Raji (cell line): Measurements from ENCODE around the gene TRIM22.

Source experiments
- POLR2A ChIP-seq: IDR thresholded peaks from 2 replicates; pipeline ENCODE4 v1.6.1; 2011; ENCODE audit warnings: low read depth, low read length, control low read depth; ENCODE audit not compliant: insufficient read depth

Gene TRIM22

DNA sequence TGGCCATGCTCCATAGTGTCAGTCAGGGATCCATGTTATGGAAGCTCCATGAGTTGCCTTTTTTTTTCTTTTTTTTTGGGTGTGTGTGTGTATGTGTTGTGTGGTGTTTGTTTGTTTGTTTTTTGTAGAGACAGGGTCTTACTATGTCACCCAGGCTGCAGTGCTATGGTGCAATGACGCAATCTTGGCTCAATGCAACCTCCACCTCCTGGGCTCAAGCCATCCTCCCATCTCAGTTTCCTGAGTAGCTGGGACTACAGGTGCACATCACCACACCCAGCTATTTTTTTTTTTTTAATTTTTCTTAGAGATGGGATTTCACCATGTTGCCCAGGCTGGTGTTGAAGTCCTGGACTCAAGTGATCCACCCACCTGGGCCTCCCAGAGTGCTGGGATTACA lies 1.1 kb upstream of the TRIM22 start:
- no peak for TF ChIP-seq POLR2A

DNA sequence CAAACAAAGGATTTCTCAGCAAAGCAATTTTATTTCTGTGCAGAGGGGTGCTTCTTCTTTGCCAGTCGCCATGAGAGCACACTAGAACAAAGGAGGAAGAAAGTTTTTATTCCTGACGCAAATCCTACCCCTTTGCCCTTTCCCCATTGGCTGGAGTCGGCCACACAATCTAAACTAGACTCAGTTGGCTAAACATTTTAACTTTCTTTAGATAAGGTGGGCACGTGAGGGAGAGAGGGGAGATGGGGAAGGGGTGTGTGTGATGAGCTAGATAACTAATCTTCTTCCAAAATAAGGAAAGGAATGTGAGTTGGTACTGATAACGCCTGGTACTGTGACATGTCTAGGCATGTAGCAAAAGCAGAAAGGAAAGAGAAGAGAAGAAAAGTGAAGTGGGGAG lies 626 bp downstream of the TRIM22 start:
- TF ChIP-seq POLR2A = no peak

DNA sequence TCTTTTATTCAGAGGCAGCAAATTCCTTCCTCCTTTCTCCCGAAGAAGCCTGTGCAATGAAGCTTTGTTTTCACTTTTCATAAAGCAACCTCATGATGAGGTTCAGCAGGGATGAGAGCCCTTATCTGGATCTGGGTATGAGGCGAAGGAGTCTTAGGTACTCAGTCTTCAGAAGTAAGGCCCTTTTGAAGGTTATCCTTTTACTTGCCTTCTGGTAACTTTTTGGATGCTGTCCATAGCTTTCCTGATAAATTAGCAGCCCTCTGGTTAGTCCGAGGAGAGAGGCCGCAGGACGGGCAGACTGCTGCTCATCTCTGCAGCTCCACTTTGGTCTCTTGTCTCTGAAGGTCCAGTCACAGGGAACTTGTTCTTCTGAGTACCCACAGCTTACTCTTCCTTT lies 1.1 kb downstream of the TRIM22 start:
- TF ChIP-seq POLR2A = no peak

DNA sequence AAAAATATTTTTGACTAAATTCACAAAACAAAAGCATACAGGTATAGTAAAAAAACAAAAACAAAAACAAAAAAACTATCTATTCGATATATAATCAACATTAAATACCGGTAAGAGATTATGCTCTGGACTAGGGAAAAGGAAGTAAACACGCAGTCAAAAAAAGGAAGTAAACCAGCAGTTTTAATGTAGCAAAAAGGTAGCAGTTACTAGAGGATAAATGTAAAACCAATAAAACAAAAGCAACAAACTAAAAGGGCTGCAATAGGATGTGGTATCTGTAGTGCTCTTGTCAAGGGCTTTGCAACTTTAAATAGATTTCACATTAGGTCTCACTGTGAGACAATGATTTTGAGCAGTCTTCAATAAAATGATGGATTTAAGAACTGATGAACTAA lies 2.4 kb downstream of the TRIM22 start:
- TF ChIP-seq POLR2A = no peak

DNA sequence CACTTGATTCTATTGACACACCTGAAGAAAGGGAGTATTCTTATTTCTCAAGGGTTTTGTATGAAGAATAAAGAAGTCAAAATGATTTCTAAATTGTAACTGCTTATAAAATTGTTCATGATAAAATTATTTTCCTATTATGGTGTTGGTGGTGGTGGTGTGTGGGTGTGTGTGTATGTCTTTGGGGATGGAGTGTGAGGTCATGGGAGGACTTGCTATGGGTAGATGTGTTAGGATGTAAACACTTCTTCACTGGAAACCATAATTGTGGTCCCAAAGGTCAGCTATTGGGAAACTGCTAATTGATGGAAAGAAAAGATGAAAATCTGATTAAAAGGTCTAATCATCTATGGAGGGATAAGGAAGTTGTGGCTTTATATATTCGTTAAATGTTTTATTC lies 5.1 kb downstream of the TRIM22 start:
- TF ChIP-seq POLR2A = no peak

DNA sequence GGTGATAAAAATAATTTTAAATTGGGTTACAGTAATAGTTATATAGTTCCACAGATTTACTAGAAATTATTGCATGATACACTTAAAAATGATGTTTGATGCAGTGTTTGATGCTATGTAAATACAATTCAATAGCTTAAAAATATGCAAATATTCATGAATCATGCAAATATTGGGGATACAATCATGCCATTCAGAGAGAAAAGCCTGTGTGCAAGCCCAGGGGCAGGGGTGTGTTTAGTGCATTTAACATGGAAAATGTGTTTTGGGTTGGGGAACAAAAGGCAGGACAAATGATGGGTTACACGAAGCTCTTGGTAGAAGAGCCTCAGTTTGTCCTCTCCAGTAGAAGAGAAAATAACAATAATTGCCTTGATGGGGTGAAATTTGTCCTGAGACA lies 6.0 kb downstream of the TRIM22 start:
- no peak for TF ChIP-seq POLR2A

DNA sequence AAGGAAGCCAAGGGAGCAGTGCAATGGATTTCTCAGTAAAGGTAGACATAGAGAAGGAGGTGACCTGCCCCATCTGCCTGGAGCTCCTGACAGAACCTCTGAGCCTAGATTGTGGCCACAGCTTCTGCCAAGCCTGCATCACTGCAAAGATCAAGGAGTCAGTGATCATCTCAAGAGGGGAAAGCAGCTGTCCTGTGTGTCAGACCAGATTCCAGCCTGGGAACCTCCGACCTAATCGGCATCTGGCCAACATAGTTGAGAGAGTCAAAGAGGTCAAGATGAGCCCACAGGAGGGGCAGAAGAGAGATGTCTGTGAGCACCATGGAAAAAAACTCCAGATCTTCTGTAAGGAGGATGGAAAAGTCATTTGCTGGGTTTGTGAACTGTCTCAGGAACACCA lies 6.6 kb downstream of the TRIM22 start:
- TF ChIP-seq POLR2A = no peak

DNA sequence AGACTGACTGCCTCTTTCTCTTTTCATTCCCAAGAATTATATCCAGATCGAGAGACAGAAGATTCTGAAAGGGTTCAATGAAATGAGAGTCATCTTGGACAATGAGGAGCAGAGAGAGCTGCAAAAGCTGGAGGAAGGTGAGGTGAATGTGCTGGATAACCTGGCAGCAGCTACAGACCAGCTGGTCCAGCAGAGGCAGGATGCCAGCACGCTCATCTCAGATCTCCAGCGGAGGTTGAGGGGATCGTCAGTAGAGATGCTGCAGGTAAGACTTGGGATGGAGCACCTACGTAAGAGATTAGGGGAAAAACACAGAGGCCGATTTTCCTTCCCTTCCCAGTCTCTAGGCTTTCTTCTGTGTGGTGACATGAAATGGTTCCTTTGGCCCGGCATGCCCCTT lies 8.7 kb downstream of the TRIM22 start:
- no peak for TF ChIP-seq POLR2A

DNA sequence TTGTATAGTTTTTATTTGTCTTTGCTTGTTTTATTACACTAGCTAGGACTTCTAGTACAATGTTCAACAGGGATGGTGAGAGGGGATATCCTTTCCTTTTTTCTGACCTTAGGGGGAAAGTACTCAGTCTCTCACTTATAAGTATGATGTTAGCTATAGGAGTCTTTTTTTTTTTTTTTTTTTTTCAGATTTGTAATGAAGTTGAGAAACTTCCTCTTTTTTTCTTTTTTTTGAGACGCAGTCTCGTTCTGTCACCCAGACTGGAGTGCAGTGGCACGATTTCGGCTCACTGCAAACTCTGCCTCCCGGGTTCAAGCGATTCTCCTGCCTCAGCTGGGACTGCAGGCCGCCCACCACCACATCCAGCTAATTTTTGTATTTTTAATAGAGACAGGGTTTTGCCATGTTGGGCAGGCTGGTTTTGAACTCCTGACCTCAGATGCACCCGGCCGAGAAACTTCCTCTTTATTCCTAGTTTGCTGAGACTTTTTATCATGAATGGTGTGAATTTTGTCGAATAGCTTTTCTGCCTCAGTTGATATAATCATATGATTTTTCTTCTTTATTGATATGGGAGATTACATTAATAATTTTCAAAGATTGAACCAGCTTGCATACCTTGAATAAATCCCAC lies 10.9 kb downstream of the TRIM22 start:
- no peak for TF ChIP-seq POLR2A

DNA sequence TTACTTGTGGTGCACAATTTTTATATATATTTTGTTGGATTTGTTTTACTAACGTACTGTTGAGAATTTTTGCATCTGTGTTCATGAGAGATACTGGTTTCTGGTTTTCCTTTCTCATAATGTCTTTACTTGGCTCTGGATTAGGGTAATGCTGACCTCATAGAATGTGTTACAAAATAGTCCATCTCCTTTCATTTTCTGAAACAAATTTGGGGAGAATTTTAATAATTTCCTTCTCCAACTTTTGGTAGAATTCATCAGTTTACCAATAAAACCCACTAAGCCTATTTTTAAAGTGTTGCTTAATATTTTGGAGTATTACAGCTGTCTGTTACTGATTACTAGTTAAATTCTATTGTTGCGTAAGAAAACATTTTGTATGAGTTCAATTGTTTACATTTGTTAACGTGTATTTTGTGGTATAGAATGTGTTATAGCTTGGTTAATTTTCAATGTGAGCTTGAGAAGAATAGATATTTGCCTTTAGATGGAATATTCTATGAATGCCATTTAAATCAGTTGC lies 11.5 kb downstream of the TRIM22 start:
- TF ChIP-seq POLR2A = no peak

DNA sequence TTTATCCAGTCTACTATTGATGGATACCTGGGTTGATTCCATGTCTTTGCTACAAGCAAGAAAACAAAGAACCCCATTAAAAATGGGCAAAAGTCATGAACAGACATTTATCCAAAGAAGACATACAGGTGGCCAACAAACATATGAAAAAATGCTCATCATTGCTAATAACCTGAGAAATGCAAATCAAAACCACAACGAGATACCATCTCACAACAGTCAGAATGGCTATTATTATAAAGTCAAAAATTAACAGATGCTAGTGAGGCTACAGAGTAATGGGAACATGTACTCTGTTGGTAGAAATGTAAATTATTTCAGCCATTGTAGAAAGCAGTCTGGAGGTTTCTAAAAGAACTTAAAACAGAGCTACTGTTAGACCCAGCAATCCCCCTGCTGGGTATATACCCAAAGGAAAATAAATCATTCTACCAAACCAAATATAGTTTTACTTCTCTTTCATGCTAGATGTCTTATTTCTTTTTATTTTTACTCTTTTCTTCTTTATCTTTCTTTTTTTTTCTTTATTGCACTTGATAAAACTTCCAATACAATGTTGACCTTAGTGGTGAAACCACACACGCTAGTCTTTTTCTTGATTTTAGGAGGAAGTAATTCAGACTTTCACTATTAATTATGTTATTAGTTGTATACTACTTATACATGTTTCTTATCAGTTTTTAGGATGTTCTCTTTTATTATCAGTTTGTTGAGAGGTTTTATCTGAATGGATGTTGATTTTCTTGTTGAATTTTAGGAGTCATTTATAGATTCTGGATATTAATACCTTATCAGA lies 14.3 kb downstream of the TRIM22 start:
- TF ChIP-seq POLR2A = no peak

DNA sequence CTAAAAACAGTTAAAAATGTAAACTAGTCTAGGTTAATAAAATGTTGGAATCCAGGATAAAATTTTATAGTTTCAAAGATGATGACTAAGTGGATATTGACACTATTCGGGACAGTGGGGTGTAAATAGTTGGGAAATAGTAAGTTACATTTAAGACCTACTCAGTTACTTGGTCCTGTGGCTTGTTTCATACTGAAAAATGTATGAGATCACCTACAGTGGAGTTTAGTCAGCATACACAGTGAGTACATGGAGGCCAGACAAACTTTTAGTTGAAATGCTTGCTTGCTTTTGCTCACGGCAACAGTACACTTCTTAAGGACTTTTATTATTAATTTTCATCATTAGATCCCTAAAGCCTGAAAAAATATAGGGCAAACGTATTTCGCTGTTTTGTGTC lies 16.1 kb downstream of the TRIM22 start:
- no peak for TF ChIP-seq POLR2A

DNA sequence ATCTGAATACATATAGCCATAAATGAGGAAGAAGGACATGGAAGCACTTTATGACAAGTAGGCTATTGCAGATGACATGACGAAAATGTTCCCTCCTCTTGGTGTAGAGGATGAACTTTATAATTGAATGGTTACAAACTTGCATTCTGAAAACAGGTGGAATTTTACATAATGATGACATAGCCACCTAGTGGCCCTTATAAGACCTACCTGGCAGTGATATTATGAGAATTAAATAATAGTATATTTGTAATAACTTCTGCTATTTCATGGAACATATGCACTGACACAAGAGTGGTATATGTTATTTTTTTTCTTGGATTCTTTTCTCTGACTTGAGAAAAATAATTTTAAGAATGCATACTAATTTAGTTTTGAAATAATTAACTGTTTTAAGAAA lies 22.9 kb downstream of the TRIM22 start:
- TF ChIP-seq POLR2A = no peak

DNA sequence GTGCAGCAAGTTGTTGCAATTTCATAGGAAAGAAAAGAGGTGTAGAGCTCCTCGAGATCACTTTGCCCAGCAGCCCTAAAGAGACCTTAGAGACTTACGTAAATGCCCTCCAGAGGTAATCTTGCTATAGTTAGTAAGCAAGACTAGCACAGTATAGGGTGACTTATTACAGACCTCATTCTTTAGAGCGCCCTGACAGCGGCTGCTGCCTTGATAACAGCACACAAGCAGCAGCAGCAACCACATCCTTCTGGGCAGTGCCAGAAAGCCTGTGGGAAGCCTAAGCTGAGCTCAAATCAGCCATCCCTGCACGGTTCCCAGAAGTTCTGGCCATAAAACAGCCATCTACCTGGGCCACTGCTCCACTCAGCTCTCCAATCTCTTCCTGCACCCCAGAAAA lies 24.1 kb downstream of the TRIM22 start:
- TF ChIP-seq POLR2A = no peak

DNA sequence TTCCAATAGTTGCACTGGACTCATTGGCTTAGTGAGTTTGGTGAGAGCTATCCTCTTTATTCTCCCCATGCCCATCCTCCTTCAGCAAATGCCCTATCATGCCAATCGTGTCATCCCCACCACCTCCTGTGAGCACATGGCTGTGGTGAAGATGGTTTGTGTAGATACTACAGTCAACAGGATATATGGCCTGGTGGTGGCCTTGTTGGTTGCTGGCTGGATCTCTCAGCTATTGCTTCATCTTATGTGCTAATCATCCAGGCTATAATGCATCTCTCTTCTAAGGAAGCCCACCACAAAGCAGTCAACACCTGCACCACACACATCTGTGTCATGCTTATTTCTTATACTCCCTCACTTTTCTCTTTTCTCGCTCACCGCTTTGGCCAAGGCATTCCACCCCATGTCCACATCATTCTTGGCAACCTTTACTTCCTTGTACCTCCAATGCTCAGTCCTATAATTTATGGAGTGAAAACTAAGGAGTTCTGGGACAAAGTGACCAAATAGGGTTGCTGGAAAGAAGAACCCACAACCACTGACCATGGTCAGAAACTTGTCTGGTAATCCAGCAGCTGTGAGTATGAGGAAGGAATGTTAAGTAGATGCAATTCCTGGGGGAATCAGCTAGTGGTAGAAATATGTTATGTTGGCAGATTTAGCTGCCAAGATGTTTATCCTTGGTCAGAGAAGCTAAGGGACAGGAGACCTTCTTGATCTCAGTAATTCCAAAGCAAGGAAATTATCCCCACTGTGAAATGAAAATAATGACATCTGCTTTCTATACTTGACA lies 30.3 kb downstream of the TRIM22 start:
- no peak for TF ChIP-seq POLR2A

DNA sequence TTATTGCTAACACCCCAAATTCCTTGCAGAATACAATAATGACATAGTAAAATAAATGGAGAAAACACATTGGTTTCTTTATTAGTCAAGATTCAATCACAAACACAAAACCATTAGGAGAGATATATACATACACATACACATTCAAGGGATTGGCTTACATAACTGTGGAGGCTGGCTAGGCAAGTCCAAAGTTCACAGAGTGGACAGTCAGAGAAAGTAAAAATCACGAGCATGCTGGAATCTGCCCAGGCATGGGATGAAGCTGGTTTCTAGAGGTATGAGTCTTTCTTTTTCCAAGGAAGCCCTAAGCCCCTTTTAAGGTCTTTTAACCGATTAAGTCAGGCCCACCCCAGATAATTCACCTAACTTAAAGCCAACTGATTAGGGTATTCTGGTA lies 33.0 kb downstream of the TRIM22 start:
- TF ChIP-seq POLR2A = no peak
